ENCODE data around the gene WDR1.
A peak's percentile ranks its signal among the peaks of the same experiment; 100 is the strongest.

WDR1 gene

DNA sequence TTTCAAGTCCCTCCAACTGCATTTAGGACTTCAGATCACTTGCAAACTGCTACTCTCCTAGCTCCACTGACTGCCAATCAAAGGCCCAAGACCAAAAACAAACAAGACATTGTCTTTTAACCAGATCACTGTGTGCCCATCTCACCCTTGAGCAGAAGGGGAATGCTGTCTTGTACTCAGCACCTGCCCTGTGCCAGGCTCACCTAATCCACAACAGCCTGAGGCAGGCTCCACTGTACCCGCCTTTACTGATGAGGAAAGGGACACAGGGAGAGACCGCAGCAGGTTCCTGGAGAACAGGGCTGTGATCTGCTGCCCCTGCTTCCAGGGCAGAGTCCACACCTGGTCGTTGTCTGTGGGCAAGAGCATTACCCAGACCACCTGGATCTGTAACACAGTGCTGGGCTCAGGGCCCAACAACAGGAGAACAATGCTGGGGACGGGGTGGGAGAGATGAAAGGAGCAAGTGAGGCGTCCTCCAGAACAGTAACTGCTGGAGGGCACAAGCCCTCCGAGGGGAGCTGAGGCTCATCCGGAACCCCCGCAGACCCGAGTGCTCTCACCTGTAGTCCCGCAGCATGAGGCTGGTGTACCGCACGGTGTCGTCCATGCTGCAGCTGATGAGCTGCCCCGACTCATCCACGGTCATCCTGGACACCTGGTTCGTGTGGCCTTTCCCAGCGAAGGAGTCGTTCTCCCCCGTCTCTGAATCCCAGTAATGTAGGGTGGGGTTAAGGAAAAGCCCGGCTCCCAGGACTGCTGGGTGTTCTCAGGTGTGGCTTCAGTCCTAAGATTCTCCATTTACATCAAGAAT is 33.9 kb downstream of the WDR1 start:
- H3K36me3 ChIP-seq = peaks cover 60% of the 10 kb centered on the region
- TF ChIP-seq, protein P1, sequence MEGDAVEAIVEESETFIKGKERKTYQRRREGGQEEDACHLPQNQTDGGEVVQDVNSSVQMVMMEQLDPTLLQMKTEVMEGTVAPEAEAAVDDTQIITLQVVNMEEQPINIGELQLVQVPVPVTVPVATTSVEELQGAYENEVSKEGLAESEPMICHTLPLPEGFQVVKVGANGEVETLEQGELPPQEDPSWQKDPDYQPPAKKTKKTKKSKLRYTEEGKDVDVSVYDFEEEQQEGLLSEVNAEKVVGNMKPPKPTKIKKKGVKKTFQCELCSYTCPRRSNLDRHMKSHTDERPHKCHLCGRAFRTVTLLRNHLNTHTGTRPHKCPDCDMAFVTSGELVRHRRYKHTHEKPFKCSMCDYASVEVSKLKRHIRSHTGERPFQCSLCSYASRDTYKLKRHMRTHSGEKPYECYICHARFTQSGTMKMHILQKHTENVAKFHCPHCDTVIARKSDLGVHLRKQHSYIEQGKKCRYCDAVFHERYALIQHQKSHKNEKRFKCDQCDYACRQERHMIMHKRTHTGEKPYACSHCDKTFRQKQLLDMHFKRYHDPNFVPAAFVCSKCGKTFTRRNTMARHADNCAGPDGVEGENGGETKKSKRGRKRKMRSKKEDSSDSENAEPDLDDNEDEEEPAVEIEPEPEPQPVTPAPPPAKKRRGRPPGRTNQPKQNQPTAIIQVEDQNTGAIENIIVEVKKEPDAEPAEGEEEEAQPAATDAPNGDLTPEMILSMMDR (IDR thresholded peaks at IDR 0.05; ENCODE audit: low read depth, low read length) = no peak
- no peak for DNase-seq
- H3K4me3 ChIP-seq (ENCODE audit: low read depth, low read length) = no peak overlapping the region
- no peaks in the 10 kb centered on the region for H3K9me3 ChIP-seq
- H3K4me1 ChIP-seq = peaks cover 16% of the 10 kb centered on the region
- H3K27me3 ChIP-seq = no peaks in the 10 kb centered on the region

DNA sequence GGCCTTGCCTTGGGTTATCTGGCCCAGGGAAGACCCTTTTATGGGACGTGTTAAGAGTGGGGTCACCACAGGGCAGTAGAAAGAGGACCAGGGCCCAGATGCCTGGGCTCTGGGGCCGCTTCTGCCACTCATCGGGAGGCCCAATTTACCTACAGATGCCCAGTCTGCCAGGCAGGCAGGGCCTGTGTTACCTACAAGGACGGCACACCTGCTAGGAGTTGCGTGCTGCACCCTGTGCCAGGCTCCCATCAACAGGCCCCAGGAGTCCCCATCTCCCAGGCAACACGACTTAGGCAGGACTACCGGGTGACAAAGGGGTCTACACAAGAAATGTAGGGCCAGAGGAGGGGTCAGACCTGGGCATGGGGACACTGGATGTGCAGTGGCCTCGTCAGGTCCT is 34.6 kb downstream of the WDR1 start:
- H3K4me1 ChIP-seq = peaks cover 16% of the 10 kb centered on the region
- DNase-seq = no peak
- peaks cover 60% of the 10 kb centered on the region for H3K36me3 ChIP-seq
- no peaks in the 10 kb centered on the region for H3K27me3 ChIP-seq
- TF ChIP-seq, protein P1 (IDR thresholded peaks at IDR 0.05; ENCODE audit: low read depth, low read length) = no peak
- no peaks in the 10 kb centered on the region for H3K9me3 ChIP-seq
- no peak overlapping the region for H3K4me3 ChIP-seq (ENCODE audit: low read depth, low read length)

DNA sequence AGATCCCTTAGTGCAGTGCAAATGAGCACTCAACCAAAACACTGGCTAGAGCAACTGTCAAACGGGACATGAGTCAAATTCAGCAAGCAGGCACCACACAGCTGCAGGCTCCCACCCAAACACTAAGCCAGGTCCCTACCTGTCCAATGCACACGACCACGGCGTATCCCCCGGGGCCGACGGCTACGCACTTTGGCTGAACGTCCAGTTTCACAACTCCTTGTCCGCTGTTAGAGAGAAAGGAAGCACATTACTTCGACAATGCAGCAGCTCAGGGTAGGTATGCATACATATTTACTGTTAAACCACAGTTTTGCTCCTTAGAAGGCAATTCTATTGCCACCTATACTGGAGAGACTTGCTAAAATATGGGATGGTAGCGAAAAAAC is 35.4 kb downstream of the WDR1 start:
- TF ChIP-seq, protein P1 (IDR thresholded peaks at IDR 0.05; ENCODE audit: low read depth, low read length) = no peak
- H3K27me3 ChIP-seq = no peaks in the 10 kb centered on the region
- H3K4me1 ChIP-seq = peaks cover 16% of the 10 kb centered on the region
- no peak for DNase-seq
- no peaks in the 10 kb centered on the region for H3K9me3 ChIP-seq
- H3K4me3 ChIP-seq (ENCODE audit: low read depth, low read length) = no peak overlapping the region
- peaks cover 59% of the 10 kb centered on the region for H3K36me3 ChIP-seq

DNA sequence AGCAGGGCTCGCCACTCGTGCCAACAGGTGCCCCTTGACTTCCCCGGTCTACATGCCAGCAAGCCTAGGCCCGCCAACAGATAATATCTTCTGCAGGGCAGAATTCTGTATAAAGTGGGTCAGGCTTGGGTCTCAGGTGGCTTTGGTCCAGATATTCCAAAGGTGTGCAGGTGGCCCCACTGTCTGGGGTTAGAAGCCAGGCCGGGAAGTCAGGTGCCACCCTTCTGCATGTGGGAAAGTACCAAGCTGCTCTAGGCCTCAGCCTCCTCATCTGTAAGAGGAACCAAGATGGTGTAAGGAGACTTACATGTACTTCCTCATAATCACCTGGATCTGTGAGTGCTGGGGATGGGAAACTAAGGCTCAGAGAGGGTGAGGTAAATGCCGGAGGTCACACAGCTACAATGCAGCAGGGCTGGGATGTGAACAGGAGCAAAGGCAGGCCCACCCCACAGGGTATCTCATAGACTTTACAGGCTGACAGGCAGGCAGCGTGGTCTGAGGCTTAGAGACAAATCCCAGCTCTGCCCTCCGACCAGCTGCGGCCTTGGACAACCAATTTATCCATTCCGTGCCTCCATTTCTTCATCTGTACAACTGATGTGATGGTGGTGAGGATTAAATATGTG is 35.9 kb downstream of the WDR1 start:
- Histone ChIP-seq H3K27me3 (no peaks in the 10 kb centered on the region), H3K36me3 (peaks cover 57% of the 10 kb centered on the region), H3K4me3 (ENCODE audit: low read depth, low read length) (no peak overlapping the region), H3K4me1 (peaks cover 16% of the 10 kb centered on the region), H3K9me3 (no peaks in the 10 kb centered on the region)
- TF ChIP-seq, protein P1 (IDR thresholded peaks at IDR 0.05; ENCODE audit: low read depth, low read length) = no peak
- no peak for DNase-seq

DNA sequence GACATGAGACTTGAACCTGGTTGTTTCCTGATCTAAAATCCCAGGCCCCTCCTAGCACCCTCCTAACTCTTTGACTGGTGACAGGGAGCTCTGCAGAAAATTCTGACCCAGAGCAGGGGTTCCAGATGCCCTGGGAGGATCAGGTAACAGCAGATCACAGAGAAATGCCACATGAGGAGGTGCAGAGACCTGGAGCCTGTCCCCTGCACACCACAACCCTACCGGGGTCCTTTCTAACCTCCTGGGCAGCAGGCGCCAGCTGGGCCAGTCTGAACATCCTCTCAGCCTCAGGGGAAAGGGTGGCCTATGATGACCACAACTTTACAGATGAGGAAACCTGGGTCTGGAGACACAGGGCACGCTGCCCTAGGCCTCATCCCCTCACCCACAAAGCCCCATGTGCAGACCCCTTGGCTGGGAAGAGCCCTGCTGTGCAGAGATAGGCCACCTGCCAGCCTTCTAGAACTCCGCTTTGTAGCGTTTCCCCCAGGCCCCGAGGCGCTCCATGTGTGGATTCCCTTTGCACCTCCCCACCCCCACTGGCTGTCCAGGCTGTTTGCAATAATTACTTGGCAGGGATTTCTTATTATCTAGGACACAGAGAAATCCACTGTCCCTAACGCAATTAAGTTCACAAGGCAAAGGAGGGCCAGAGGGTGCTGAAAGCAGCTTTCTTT is 36.5 kb downstream of the WDR1 start:
- Histone ChIP-seq H3K27me3 (no peaks in the 10 kb centered on the region), H3K4me1 (peaks cover 16% of the 10 kb centered on the region), H3K36me3 (peaks cover 55% of the 10 kb centered on the region), H3K9me3 (no peaks in the 10 kb centered on the region), H3K4me3 (ENCODE audit: low read depth, low read length) (no peak overlapping the region)
- TF ChIP-seq, protein P1 (IDR thresholded peaks at IDR 0.05; ENCODE audit: low read depth, low read length) = no peak
- DNase-seq = peak; percentile 91

All from BE2C (cell line).